A549 (cell line): ENCODE data around the gene CD151. TPM values are rescaled to one million over a fixed set of nuclear protein-coding genes. Genes with fewer than 3 reads are reported as not detected.

Experiments
- ATAC-seq, 2 experiments: fragments of 200-7000 bp in 1 of 2; fragments of >200 bp in 1 of 2; cut with Nextera tagmentation in 1 of 2; cut with Tn5 transposase in 1 of 2; 3 replicates each; pipeline versions ENCODE4 v1.8.0 to v1.9.1; 2018 to 2020; ENCODE audit warnings: mild to moderate bottlenecking in 1 of 2, moderate library complexity in 1 of 2
- CTCF ChIA-PET: fragments of 300-600 bp; sonication (Branson Sonifier 250); formaldehyde crosslinking; extraction: SDS; loops from one replicate; lab custom pipeline; 2021; ENCODE audit warnings: antibody characterized with exemption, inconsistent platforms; lab: Yijun Ruan, JAX
- POLR2A ChIA-PET: fragments of 350-600 bp; formaldehyde crosslinking; extraction: SDS; loops from one replicate; lab custom pipeline; 2021; ENCODE audit warnings: antibody characterized with exemption, inconsistent platforms; lab: Yijun Ruan, JAX
- DNase-seq, 2 experiments: peaks; one replicate each; pipeline versions ENCODE4 v3.0.0 to v3.0.0-alpha.2; 2011 to 2016; ENCODE audit warnings: low read depth in 1 of 2, low spot score in 1 of 2
- FAIRE-seq: peaks from 2 replicates; lab custom pipeline; 2011; peaks lifted over from hg19 to GRCh38; lab: Jason Lieb, UNC
- H3K27ac ChIP-seq, 2 experiments: fragments of >200 bp; sonication (Bioruptor Twin); formaldehyde crosslinking; 3 replicates each; pipeline ENCODE4 v1.5.1; 2016 to 2017
- H3K4me1 ChIP-seq: fragments of >200 bp; sonication (Bioruptor Twin); formaldehyde crosslinking; 3 replicates; pipeline ENCODE4 v1.6.1; 2016
- H3K4me2 ChIP-seq: fragments of >200 bp; sonication (Bioruptor Twin); formaldehyde crosslinking; 3 replicates; pipeline ENCODE4 v1.6.1; 2016
- H3K4me3 ChIP-seq: fragments of >200 bp; sonication (Bioruptor Twin); formaldehyde crosslinking; 3 replicates; pipeline ENCODE4 v1.5.1; 2016
- H3K9me3 ChIP-seq: fragments of >200 bp; sonication (Bioruptor Twin); formaldehyde crosslinking; 3 replicates; pipeline ENCODE4 v1.6.1; 2016
- CBX8 ChIP-seq: fragments of 200-600 bp; sonication (generic); IDR thresholded peaks from 2 replicates; pipeline ENCODE4 v1.6.1; 2016
- CHD4 ChIP-seq: fragments of 200-600 bp; sonication (generic); IDR thresholded peaks from 2 replicates; pipeline ENCODE4 v1.6.1; 2016; ENCODE audit warnings: antibody characterized with exemption, mild to moderate bottlenecking, borderline replicate concordance
- EHF ChIP-seq: fragments of 250-450 bp; sonication (Bioruptor Pico); IDR thresholded peaks from 2 replicates; pipeline ENCODE4 v1.5.0; 2020; ENCODE audit warnings: mild to moderate bottlenecking
- FOSB ChIP-seq: fragments of 250-450 bp; sonication (Bioruptor Pico); IDR thresholded peaks from 2 replicates; pipeline ENCODE4 v1.5.0; 2020; ENCODE audit warnings: mild to moderate bottlenecking, moderate library complexity
- GATA3 ChIP-seq: IDR thresholded peaks from 2 replicates; pipeline ENCODE4 v1.6.1; 2012; ENCODE audit warnings: borderline replicate concordance
- HEYL ChIP-seq: fragments of 250-450 bp; sonication (Bioruptor Pico); IDR thresholded peaks from 2 replicates; pipeline ENCODE4 v1.8.0; 2021; ENCODE audit warnings: mild to moderate bottlenecking, moderate library complexity
- HOXB13 ChIP-seq: fragments of 250-450 bp; sonication (Bioruptor Pico); IDR thresholded peaks from 2 replicates; pipeline ENCODE4 v1.5.0; 2020; ENCODE audit warnings: low read depth, mild to moderate bottlenecking, moderate library complexity
- KDM1A ChIP-seq: fragments of 200-600 bp; sonication (generic); IDR thresholded peaks from 2 replicates; pipeline ENCODE4 v1.6.1; 2016; ENCODE audit warnings: low read depth, mild to moderate bottlenecking
- MAZ ChIP-seq: fragments of 150-350 bp; IDR thresholded peaks from 2 replicates; pipeline ENCODE4 v1.6.1; 2014; ENCODE audit warnings: antibody characterized with exemption, low read depth, low read length, borderline replicate concordance
- MYC ChIP-seq: IDR thresholded peaks from 2 replicates; pipeline ENCODE4 v1.6.1; 2012; ENCODE audit warnings: mild to moderate bottlenecking, inconsistent platforms, low read length, improper control_type of control experiment, borderline replicate concordance
- NPAS2 ChIP-seq: fragments of 250-450 bp; sonication (Bioruptor Pico); IDR thresholded peaks from 2 replicates; pipeline ENCODE4 v1.8.0; 2022; ENCODE audit warnings: mild to moderate bottlenecking, moderate library complexity, borderline replicate concordance
- NR3C1 ChIP-seq: fragments of >200 bp; sonication (Bioruptor Twin); formaldehyde crosslinking; IDR thresholded peaks from 3 replicates; pipeline ENCODE4 v1.6.1; 2017
- RCOR1 ChIP-seq: fragments of 150-350 bp; IDR thresholded peaks from 2 replicates; pipeline ENCODE4 v1.6.1; 2014; ENCODE audit warnings: antibody characterized with exemption, low read length, low read depth
- RFX5 ChIP-seq: fragments of 450-650 bp; IDR thresholded peaks from 2 replicates; pipeline ENCODE4 v1.7.1; 2014; ENCODE audit warnings: antibody characterized with exemption, mild to moderate bottlenecking, moderate library complexity
- SREBF2 ChIP-seq: fragments of 450-650 bp; IDR thresholded peaks from 2 replicates; pipeline ENCODE4 v1.6.1; 2014; ENCODE audit warnings: mild to moderate bottlenecking, moderate library complexity
- TFCP2L1 ChIP-seq: fragments of 250-450 bp; sonication (Bioruptor Pico); IDR thresholded peaks from 2 replicates; pipeline ENCODE4 v1.5.0; 2021; ENCODE audit warnings: mild to moderate bottlenecking
- ZC3H11A ChIP-seq: fragments of 450-650 bp; IDR thresholded peaks from 2 replicates; pipeline ENCODE4 v1.6.1; 2014; ENCODE audit warnings: antibody characterized with exemption, mild to moderate bottlenecking
- ZFP36 ChIP-seq: fragments of 450-650 bp; IDR thresholded peaks from 2 replicates; pipeline ENCODE4 v1.6.1; 2014; ENCODE audit warnings: borderline replicate concordance; ENCODE audit not compliant: partially characterized antibody
- WGBS: methylation state at CpG from one replicate; pipeline ENCODE4 v1.1.6; 2017; ENCODE audit errors: missing lambda C conversion rate; 5-methylcytosine and 5-hydroxymethylcytosine counted together
- polyA plus RNA-seq, 4 experiments: library from polyadenylated mRNA; depleted of rRNA in 3 of 4; stranded (reverse); fragments of >200 nt; fragmentation: RNase III in 1 of 4; extraction: RNeasy Plus Mini Kit Qiagen cat#74134 plus additional on column Dnase treatment in 1 of 4; gene quantifications; 2 replicates in 3 of 4; 3 replicates in 1 of 4; pipeline ENCODE4 v1.2.3, GENCODE V29; 2011 to 2017
- TF ChIP-seq, protein P1 (sequence below): fragments of 450-650 bp; IDR thresholded peaks from 2 replicates; pipeline ENCODE4 v1.6.1; 2014; ENCODE audit warnings: antibody characterized with exemption
- TF ChIP-seq, protein P2 (sequence below): fragments of 250-450 bp; sonication (Bioruptor Pico); IDR thresholded peaks from 2 replicates; pipeline ENCODE4 v1.5.0; 2020; ENCODE audit warnings: low read depth, mild to moderate bottlenecking, moderate library complexity
- TF ChIP-seq, protein P3 (sequence below): fragments of >200 bp; sonication (Bioruptor Twin); formaldehyde crosslinking; IDR thresholded peaks from 3 replicates; pipeline ENCODE4 v1.6.1; 2016
- TF ChIP-seq, protein P4 (sequence below): fragments of 200-600 bp; sonication (generic); IDR thresholded peaks from 2 replicates; pipeline ENCODE4 v1.6.1; 2016; ENCODE audit warnings: antibody characterized with exemption, mild to moderate bottlenecking, moderate library complexity
- TF ChIP-seq, protein P5 (sequence below): IDR thresholded peaks from 2 replicates; pipeline ENCODE4 v1.6.1; 2012
- TF ChIP-seq, protein P6 (sequence below): IDR thresholded peaks from 2 replicates; pipeline ENCODE4 v1.6.1; 2012
- TF ChIP-seq, protein P7 (sequence below): fragments of >200 bp; sonication (Bioruptor Twin); formaldehyde crosslinking; IDR thresholded peaks from 3 replicates; pipeline ENCODE4 v1.5.1; 2016

Gene CD151
- polyA plus RNA-seq, 2 of the 4 experiments (the other 2 are of a cell fraction), result 409 to 701 TPM

DNA sequence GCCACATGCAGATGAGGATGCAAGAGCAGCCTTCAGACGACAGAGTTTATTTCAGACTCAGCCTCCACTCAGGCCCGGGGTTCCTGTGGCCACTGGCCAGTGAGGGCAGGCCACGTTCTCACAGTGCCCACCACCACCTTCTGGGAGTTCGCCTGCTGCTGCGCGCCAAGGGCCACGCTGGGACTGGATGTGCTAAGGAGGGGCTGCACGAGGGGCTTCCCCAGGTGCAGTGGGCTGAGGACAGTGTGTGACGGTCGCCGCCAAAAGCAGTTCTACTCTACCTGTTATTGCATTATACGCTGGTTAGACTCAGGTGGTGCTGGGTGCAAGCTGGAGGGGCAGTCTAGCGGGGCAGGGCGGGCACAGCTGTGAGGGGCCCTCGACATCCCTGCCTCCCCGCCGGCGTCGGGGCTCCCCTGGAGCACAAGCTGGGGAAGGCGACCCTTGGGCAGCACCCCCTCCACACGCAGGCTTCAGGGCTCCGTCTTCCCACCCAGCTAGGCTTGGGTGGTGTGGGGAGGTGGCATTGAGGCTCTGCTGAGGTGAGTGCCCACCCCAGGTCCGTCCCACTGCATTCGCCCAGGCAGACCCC is 45.6 kb upstream of the CD151 start:
- H3K27ac ChIP-seq, result no peak overlapping the region
- FAIRE-seq (no peak), DNase-seq (no peak), ATAC-seq (no peak)
- TF ChIP-seq MAZ (no peak), EHF (CRISPR knock-in tag) (no peak), ZFP36 (no peak), RFX5 (no peak), KDM1A (no peak), TFCP2L1 (no peak), HOXB13 (CRISPR knock-in tag) (no peak), FOSB (CRISPR knock-in tag) (no peak), CHD4 (no peak), SREBF2 (no peak), CBX8 (no peak), NPAS2 (no peak)
- TF ChIP-seq, protein P1, sequence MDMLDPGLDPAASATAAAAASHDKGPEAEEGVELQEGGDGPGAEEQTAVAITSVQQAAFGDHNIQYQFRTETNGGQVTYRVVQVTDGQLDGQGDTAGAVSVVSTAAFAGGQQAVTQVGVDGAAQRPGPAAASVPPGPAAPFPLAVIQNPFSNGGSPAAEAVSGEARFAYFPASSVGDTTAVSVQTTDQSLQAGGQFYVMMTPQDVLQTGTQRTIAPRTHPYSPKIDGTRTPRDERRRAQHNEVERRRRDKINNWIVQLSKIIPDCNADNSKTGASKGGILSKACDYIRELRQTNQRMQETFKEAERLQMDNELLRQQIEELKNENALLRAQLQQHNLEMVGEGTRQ, result no peak
- TF ChIP-seq, protein P2, sequence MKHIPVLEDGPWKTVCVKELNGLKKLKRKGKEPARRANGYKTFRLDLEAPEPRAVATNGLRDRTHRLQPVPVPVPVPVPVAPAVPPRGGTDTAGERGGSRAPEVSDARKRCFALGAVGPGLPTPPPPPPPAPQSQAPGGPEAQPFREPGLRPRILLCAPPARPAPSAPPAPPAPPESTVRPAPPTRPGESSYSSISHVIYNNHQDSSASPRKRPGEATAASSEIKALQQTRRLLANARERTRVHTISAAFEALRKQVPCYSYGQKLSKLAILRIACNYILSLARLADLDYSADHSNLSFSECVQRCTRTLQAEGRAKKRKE (CRISPR knock-in tag), result no peak
- TF ChIP-seq, protein P3, sequence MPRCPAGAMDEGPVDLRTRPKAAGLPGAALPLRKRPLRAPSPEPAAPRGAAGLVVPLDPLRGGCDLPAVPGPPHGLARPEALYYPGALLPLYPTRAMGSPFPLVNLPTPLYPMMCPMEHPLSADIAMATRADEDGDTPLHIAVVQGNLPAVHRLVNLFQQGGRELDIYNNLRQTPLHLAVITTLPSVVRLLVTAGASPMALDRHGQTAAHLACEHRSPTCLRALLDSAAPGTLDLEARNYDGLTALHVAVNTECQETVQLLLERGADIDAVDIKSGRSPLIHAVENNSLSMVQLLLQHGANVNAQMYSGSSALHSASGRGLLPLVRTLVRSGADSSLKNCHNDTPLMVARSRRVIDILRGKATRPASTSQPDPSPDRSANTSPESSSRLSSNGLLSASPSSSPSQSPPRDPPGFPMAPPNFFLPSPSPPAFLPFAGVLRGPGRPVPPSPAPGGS, result no peak
- TF ChIP-seq, protein P4, sequence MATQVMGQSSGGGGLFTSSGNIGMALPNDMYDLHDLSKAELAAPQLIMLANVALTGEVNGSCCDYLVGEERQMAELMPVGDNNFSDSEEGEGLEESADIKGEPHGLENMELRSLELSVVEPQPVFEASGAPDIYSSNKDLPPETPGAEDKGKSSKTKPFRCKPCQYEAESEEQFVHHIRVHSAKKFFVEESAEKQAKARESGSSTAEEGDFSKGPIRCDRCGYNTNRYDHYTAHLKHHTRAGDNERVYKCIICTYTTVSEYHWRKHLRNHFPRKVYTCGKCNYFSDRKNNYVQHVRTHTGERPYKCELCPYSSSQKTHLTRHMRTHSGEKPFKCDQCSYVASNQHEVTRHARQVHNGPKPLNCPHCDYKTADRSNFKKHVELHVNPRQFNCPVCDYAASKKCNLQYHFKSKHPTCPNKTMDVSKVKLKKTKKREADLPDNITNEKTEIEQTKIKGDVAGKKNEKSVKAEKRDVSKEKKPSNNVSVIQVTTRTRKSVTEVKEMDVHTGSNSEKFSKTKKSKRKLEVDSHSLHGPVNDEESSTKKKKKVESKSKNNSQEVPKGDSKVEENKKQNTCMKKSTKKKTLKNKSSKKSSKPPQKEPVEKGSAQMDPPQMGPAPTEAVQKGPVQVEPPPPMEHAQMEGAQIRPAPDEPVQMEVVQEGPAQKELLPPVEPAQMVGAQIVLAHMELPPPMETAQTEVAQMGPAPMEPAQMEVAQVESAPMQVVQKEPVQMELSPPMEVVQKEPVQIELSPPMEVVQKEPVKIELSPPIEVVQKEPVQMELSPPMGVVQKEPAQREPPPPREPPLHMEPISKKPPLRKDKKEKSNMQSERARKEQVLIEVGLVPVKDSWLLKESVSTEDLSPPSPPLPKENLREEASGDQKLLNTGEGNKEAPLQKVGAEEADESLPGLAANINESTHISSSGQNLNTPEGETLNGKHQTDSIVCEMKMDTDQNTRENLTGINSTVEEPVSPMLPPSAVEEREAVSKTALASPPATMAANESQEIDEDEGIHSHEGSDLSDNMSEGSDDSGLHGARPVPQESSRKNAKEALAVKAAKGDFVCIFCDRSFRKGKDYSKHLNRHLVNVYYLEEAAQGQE, result no peak
- H3K9me3 ChIP-seq, result no peaks in the 10 kb centered on the region
- H3K4me3 ChIP-seq, result no peak overlapping the region
- H3K4me1 ChIP-seq, result peaks cover 23% of the 10 kb centered on the region
- POLR2A ChIA-PET, result interaction anchor here (0.6 to 2.0 kb wide), 2 partner anchors 9 to 10 kb away, joined by 3 to 5 read pairs; no protein-coding TSS in a partner anchor
- H3K4me2 ChIP-seq, result no peak overlapping the region
- 86% methylated on average over 17 of the region's 24 CpGs for WGBS
- CTCF ChIA-PET, result interaction anchor here (1.2 kb wide), 1 partner anchor 10 kb away, joined by 3 read pairs; no protein-coding TSS in a partner anchor

DNA sequence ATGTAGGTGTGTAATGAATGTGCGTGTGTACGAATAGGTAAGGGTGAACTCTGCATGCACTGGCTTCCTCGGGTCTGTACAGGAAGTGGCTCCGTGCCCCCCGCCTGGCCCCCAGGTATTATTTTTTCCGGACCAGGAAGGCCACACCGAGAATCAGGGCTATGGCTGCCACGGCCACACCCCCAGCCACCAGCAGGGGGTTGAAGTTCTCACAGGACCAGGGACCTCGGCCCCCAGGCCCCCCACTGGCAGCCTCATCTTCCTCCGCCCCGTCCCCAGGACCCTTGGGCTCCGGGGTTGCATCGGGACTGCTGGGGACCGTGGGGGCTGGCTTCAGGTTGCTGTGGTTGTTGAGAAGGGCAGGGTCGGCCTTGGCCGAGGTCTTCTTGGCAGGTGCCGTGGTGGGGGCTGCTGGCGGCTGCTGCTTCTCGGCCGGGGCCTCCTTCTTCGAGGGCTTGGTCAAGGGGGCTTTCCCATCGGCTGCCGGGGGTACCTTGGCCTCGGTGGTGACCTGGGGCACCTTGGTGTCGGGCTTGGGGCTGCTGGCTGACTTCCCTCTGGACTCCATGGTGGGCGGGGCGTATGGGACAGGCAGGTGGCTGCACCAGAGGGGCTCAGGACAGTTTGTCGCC is 44.6 kb upstream of the CD151 start:
- no peak for ATAC-seq
- no peak for FAIRE-seq
- ChIA-PET CTCF (interaction anchor here (1.1 kb wide), 1 partner anchor 233 kb away, joined by 3 read pairs; no protein-coding TSS in a partner anchor), POLR2A (no interaction called here)
- H3K9me3 ChIP-seq, result no peaks in the 10 kb centered on the region
- no peak for DNase-seq
- no peak overlapping the region for H3K4me3 ChIP-seq
- no peak overlapping the region for H3K27ac ChIP-seq
- TF ChIP-seq HEYL (CRISPR knock-in tag) (no peak), NR3C1 (no peak), RCOR1 (no peak), NPAS2 (no peak), HOXB13 (CRISPR knock-in tag) (no peak), GATA3 (no peak), MYC (no peak), TFCP2L1 (no peak), RFX5 (no peak), ZC3H11A (no peak)
- TF ChIP-seq, protein P5, sequence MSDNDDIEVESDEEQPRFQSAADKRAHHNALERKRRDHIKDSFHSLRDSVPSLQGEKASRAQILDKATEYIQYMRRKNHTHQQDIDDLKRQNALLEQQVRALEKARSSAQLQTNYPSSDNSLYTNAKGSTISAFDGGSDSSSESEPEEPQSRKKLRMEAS, result no peak
- TF ChIP-seq, protein P6, sequence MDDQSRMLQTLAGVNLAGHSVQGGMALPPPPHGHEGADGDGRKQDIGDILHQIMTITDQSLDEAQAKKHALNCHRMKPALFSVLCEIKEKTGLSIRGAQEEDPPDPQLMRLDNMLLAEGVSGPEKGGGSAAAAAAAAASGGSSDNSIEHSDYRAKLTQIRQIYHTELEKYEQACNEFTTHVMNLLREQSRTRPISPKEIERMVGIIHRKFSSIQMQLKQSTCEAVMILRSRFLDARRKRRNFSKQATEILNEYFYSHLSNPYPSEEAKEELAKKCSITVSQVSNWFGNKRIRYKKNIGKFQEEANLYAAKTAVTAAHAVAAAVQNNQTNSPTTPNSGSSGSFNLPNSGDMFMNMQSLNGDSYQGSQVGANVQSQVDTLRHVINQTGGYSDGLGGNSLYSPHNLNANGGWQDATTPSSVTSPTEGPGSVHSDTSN, result no peak
- TF ChIP-seq, protein P7, sequence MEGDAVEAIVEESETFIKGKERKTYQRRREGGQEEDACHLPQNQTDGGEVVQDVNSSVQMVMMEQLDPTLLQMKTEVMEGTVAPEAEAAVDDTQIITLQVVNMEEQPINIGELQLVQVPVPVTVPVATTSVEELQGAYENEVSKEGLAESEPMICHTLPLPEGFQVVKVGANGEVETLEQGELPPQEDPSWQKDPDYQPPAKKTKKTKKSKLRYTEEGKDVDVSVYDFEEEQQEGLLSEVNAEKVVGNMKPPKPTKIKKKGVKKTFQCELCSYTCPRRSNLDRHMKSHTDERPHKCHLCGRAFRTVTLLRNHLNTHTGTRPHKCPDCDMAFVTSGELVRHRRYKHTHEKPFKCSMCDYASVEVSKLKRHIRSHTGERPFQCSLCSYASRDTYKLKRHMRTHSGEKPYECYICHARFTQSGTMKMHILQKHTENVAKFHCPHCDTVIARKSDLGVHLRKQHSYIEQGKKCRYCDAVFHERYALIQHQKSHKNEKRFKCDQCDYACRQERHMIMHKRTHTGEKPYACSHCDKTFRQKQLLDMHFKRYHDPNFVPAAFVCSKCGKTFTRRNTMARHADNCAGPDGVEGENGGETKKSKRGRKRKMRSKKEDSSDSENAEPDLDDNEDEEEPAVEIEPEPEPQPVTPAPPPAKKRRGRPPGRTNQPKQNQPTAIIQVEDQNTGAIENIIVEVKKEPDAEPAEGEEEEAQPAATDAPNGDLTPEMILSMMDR, result no peak
- H3K4me1 ChIP-seq, result peaks cover 23% of the 10 kb centered on the region
- no peak overlapping the region for H3K4me2 ChIP-seq
- whole genome bisulfite sequencing, result 88% methylated on average over 8 of the region's 28 CpGs
